GM21526 (cell line): Measurements from ENCODE around the gene SHANK1.
"Not testable (repeated sequence)": the region's sequence is repeated elsewhere in the genome, so short reads cannot be mapped to it uniquely, and the experiment has no call there.

Source experiments
- ATAC-seq: cut with Tn5 transposase; IDR thresholded peaks from one replicate; pipeline ENCODE4 v1.9.1; 2021; ENCODE audit warnings: moderate library complexity; ENCODE audit not compliant: unreplicated experiment, low FRiP score

The SHANK1 gene

DNA sequence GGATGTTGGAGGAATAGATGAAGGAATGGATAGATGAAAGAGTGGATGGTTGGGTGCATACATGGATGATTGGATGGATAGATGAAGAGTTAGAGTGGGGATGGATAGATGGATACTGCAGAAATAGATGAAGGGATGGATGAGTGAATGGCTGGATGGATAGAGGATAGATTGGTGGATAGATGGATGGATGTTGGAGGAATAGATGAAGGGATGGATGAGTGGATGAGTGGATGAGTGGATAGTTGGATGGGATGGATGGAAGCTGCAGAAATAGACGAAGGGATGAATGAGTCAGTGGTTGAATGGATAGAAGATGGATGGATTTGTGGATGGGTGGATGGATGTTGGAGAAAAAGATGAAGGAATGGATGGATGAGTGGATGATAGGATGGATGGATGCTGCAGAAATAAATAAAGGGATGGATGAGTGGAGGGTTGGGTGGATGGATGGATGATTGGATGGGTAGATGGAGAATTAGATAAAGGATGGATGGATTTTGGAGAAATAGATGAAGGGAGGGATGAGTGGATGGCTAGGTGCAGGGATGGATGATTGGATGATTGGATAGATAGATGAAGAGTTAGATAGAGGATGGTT, 75.2 kb downstream of the SHANK1 start:
- ATAC-seq = no peak

DNA sequence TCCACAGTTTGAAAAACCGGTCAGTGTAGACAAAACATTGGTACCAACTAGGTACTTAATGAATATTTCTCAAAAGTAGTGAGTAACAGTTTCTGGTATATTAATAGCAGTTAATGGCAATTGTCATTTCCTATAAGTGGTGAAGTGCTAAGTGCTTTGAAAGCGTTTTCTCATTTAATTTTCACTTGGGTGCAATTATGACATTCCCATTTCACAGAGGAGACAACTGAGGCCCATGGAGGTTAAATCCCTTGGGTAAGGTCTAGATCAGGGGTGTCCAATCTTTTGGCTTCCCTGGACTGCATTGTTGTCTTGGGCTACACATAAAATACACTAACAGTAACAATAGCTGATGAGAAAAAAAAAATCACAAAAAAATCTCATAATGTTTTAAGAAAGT, 79.2 kb downstream of the SHANK1 start:
- no peak for ATAC-seq

DNA sequence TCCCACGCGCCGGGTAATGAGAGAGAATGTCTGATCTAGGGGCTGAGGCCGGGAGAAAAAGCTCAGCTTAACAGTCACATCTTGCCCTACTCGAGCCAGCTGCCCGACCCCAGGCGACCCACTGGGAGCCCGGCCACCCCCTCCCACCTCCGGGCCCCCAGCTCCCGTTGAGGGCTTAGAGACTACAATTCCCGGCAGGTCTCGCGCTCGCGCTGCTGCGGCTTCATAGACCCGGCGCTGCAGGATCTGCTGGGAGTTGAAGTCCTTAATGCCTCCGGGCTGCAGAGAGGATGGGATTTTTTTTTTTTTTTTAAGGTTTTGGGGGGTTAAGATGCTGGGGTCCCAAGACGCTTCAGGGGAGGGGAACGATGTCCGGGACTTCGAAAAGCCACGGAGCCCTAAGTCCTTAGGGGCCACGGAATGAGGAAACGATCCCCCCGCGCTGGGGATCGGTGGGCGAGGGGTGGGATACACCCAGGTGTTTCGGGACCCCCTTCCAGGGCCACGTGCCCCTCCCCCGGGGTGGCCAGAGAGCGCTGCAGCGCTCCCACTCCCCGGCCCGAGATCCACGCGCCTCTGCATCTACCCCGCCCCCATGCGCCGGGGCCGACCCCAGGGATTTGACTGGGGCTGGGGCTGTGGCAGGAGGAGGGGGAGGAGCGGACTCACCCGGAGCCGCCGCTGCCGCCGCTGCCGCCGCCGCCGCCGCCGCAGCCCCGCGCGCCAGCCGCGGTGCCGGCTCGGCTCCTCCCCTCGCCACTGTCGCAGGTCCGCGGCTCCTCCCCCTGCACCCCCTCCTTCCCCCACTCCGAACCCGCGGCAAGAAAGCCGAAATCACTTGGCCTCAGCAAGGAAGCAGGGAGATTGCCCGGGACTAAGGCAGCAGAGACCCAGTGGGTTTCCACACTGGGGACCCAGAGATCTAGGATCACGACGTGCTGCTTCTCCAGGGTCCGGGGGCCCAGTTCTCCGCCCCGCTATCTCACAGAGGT, 80.2 kb downstream of the SHANK1 start, which contains the start of gene SYT3:
Gene SYT3 (minus strand): TSS at position 761 of the 992 bp plus-strand sequence. CDS start 2,470 bp downstream, outside the sequence.
- ATAC-seq = no peak

DNA sequence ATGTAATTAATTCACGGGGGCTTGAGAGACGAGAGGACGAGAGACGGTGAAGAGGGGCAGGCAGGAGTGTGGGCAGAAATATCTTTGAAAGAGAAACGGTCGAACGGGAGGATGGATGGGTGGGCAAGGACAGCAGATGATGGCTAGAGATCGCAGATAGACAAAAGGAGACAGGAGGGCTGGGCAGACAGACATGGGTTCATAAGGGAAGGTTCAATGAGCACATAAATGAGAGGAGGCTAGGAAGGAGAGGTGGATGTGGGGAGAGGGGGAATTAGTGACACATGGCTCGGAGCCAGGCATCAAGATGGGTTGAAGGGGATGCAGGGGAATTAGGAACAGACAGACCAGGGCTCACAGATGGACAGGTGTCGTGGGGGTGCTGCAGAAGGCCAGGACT, 81.0 kb downstream of the SHANK1 start:
- no peak for ATAC-seq

DNA sequence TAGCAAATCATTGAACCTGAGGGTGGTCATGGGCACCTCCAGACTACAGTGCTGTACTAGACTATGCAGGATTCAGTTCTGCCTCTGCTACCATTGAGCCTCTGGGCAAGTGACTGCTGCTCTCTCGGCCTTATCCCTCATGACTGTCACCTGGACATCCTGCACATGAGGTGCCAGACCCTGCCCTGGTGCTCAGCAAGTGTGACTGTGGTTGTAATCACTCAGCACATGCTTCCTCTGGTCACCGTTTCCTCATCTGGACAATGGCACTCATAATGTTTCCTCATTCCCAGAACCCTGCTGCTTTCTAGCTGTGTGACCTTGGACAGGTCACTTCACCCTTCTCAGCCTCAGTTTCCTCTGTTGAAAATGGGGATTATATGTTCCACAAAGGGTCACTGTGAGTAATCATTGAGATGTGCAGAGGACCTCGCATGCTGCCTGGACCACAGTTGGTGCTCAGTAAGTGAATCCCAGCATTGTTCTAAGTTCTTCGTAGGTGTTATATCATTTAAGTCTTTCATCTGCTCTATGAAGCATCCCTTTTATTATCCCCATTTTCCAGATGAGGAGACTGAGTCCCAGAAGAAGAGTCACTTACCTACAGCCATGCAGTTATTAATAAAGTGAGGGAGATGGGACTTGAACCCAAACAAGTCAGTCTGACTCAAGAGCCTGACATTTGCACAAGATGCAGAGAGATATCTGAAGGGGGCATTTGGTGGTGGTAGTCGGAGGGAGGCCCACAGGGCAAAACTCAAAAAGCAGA, 83.1 kb downstream of the SHANK1 start:
- no peak for ATAC-seq

DNA sequence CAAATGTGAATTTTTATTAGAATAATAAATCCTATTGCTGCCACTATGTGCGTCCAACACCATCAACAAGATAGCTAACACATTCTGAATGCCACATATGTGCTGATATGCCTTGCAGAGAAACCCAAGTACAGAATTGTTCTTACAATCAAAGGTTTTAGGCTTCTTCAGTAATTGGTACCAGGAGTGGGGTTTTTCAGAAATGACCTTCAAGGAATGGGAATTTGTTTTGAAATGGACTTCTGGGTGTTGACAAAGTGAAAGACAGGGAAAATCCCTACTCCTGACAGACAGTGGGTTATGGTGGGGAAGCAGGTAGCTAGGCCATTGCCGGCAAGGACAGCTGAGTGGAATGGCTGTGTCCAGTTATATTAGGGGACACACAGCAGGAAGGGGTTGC, 85.6 kb downstream of the SHANK1 start:
- ATAC-seq = no peak

DNA sequence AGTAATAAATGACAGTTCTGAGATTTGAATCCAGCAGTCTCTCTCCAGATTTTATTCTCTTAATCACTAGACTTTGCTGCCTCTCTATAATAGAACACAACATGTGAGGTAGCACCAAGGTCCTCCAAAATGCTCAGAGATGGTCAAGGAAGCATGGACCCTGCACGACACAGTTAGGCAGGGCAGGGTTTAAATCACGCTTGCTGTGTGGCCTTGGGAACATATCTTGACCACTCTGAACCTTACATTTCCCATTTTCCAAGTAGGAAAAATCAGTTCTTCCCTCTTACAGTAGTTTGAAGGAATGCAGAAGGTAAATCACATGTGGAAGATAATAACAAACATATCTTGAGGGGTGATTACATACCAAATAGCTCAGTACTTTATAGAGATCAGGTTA, 86.2 kb downstream of the SHANK1 start:
- no peak for ATAC-seq

DNA sequence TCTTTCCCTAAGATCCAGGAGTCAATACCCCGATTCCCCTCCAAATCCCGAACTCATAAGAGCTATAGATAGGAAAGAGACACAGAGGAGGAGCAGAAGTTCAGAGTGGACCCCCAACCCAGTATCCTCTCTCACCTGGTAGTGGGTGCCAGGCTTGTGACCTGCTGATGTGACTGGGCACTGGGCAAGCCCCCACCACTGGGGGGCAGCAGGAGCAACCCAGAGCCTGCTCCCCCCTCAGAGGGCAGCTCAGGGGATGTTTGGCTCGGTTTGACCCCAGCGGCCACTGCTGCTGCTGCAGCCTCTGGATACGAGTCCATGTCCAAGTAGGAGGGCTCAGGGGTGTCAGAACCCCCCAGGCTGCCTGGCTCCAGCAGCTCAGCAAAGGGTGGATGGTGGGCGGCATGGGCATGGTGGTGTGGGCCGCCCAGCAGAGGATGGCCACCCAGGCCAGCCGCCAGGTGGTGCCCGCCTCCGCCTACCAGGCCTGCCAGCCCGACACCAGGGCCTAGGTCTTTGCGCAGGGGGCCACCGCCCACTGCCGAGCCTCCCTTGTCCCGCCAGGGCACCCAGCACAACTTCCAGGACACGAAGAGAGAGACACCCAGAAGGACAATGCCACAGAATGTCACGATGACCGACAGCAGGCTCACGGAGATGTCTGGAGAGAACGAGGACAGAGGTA, 87.3 kb downstream of the SHANK1 start:
- ATAC-seq = no peak

DNA sequence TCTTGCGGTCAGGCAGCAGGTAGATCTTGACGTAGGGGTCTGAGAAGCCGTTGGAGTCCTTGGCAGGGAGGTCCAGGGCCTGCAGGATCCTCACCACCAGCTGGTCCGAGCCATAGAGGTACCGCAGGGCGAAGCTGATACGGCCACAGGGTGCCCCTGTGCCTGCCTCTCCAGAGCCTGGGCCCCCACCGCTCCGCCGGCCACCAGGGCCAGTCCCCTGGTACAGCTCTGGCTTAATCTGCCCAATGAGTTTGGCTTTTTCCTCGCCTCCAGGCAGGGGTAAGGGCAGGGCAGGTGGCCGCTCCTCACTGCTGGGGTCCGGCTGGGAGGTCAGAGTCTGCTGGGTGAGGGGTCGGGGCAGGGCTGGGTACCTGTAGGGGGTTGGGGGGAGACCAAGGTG, 89.8 kb downstream of the SHANK1 start:
- no peak for ATAC-seq

DNA sequence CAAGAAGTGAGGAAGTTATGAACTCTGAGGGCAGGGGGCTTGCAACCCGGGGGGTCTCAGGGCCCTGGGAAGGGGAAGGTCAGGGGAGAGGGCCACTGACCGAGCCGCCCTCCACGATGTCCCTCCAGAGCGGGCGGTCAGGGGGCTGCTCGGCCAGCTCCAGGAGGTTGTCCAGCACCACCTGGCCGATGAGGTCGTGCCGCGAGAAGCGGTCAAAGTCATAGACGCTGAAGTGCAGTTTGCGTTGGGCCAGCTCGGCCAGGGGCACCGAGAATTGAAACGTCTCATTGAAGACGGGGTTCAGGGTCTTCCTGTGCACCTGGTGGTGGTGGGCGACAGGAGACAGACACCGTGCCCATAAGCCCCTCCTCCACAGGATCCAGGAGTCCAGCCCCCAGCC, 90.4 kb downstream of the SHANK1 start:
- no peak for ATAC-seq

DNA sequence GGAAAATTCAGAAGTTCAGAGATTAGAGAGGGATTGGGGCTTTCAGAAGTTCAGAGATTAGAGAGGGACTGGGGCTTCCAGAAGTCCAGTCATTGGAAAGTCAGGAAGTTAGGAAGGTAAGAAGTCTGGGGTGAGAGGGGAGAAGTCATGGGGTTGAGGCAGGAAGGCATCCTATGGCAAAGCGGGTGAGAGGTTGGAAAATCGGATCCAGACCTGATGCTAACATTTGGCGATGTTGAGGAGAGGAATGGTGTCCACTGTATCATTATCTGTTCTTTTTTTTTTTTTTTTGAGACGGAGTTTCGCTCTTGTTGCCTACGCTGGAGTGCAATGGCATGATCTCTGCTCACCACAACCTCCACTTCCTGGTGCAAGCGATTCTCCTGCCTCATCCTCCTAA, 91.1 kb downstream of the SHANK1 start:
- ATAC-seq = no peak

DNA sequence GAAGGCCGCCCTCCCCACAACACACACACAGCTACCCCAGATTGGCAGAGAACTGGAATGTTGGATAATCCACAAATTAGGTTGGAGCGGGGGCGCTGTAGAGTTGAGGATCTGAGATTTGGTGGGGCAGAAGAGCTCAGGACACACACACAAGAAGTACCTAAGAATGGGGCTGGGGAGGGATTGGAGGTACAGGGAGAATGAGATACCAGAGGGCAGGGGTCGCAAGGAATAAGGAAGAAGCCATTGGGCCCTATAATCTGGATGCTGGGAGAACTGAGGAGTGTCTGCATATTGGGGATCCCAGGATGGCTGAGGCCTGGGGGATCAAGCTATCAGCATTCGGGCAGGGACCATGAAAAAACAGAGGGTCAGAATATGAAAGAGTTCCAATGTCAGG, 91.5 kb downstream of the SHANK1 start:
- no peak for ATAC-seq

DNA sequence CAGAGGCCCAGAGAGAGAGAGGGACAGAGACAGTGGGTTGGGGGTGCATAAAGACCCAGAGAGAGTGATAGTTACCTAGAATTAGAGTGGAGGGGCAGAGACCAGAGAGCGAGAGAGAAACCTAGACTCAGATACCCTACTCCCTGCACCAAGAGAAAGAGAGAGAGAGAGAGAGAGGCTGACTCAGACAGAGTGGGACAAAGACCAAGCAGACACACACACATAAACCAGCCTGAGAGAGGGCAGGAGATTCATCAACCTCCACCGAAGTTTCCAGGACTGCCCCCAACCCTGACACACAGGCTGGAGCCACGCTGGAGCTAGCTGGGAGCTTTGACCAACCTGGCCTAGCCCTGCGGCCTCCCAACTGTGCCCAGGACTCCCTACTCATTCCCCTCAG, 92.8 kb downstream of the SHANK1 start:
- no peak for ATAC-seq

DNA sequence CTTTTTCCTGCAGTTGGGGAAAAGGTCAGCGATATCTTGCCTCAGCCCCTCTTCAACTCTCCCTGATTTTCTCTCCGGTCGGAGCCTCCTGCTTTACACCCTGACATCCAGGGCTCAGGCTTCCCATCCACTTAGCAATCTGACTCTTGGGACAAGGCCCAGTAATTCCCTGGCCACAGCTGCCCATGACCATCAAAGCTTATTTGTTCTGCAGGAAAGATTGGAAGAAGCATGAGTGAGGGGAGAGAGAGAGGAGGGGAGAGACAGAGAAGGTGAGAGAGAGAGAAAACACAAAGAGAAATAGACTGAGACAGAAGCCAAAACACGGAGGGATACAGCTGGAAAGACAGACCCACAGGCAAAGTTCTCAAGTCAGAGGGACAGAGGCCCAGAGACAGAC, 93.6 kb downstream of the SHANK1 start:
- ATAC-seq = no peak

DNA sequence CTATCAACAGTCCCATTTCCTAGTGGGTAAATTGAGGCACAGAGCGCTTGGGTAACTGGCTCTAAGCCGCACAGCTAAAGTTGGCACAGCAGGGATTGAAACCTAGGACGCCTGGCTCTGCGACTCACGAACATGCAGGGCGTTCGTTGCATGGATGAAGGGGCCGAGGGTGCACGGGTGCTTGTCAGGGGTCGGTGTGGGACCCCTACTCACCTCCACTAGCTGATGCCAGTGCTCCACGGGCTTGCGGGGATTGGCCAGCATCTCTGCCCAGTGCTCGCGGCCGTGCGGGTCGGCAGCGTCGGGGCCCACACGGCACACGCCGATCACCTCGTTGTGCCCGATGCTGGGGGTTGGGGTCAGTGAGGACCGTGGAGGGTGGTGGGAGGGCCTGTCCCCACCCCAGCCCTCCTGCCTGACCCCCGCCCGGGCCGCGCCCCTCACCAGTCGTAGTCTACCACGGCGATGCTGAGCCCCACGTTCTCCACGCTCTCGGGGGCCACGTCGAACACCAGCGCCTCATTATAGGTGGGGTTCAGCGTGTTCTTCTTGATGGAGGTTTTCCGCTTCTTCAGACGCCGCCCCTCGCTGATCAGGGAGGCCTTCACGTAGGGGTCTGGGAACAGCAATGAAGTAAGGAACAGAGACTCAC, 94.5 kb downstream of the SHANK1 start:
- no peak for ATAC-seq

DNA sequence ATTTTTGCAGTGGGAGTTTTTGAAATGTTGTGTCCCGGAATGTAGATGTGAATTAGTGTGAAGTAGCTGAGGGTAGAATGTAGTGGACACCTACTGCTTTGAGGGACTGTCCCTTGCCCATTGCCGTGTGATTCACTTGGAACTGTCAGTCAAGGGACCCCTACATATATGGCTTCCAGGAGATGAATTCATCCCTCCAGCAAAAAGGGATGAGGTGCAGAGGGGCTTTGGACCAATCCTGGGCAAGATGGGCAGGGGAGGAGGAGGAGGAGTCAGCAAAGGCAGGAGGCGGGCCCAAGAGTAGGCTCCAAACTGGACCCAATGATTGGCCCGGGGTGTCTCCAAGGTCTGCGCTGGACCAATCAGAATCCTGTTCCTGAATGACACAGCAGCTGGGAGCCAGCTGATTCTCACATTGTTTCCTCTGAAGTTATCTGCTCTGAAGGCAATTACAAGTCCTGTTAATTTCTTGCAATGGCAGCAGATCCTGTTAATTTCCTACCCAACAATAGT, 99.2 kb downstream of the SHANK1 start:
- not testable (repeated sequence) for ATAC-seq

DNA sequence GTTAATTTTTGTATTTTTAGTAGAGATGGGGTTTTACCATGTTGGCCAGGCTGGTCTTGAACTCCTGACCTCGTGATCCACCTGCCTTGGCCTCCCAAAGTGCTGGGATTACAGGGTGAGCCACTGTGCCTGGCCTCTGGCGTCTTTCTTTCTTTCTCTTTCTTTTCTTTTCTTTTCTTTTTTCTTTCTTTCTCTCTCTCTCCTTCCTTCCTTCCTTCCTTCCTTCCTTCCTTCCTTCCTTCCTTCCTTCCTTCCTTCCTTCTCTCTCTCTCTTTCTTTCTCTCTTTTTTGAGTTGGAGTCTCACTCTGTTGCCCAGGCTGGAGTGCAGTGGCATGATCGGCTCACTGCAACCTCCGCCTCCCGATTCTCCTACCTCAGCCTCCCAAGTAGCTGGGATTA, 100.4 kb downstream of the SHANK1 start:
- ATAC-seq = not testable (repeated sequence)

DNA sequence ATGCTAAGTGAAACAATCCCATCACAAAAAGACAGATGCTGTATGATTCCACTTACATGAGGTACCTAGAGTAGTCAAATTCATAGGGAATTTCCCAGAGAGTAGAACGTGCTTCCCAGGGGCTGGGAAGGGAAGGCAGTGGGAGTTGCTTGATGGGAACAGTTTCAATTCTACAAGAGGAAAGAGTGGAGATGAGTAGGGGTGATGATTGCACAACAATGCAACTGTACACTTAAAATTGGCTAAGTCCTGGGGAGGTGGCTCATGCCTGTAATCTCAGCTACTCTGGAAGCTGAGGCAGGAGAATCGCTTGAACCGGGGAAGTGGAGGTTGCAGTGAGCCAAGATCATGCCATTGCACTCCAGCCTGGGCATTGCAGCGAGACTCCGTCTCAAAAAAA, 101.2 kb downstream of the SHANK1 start:
- not testable (repeated sequence) for ATAC-seq

DNA sequence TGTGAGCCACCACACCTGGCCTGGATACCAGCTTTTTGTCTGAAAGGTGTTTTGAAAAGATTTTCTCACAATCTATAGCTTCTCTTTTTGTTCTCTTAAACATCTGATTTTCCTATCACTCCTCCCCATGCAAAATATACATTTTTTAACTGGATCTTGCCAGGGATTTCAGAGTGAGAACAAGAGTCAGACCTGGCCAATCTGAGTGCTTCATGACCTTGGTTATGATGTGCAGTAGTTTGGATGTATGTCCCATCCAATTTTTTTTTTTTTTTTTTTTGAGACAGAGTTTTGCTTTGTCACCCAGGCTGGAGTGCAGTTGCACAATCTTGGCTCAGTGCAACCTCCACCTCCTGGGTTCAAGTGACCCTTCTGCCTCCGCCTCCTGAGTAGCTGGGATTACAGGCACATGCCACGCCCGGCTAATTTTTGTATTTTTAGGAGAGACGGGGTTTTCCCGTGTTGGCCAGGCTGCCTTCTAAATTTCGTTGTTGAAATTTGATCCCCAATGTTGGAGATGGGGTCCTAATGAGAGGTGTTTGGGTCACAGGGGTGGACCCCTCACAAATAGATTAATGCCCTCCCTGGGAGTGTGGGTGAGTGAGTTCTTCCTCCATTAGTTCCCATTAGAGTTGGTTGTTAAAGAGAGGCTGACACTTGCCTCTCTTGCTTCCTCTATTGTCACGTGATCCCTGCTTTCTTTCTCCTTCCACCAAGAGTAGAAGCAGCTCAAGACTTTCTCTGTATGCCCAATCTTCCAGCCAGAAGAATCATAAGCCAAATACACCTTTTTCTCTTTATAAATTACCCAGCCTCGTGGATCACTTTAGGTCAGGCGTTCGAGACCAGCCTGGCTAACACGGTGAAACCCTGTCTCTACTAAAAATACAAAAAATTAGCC, 106.8 kb downstream of the SHANK1 start:
- ATAC-seq = not testable (repeated sequence)
